ENCODE results near the gene BMP8A. TPM values are rescaled to one million over a fixed set of nuclear protein-coding genes. Genes with fewer than 3 reads are reported as not detected.

The BMP8A gene
- total and polyA plus RNA-seq, 2 experiments from 2014 or later, result 1.2 to 2.8 TPM

- no peak for DNase-seq (ENCODE audit: low spot score)
- no peak overlapping the region for H3K27ac ChIP-seq
- H3K4me2 ChIP-seq, result no peak overlapping the region
- no peaks in the 10 kb centered on the region for H3K79me2 ChIP-seq
- H3K27me3 ChIP-seq, result no peaks in the 10 kb centered on the region
- no peaks in the 10 kb centered on the region for H3K9me2 ChIP-seq (replicated peaks; ENCODE audit: insufficient read depth)
- no peak for TF ChIP-seq CTCF (IDR thresholded peaks at IDR 0.05; ENCODE audit: poor library complexity)
- TF ChIP-seq EZH2 (IDR thresholded peaks at IDR 0.05; ENCODE audit: borderline replicate concordance), result no peak
- TF ChIP-seq EZH2phosphoT487 (IDR thresholded peaks at IDR 0.05; ENCODE audit: low read depth, severe bottlenecking, unreplicated experiment), result no peak
- WGBS (ENCODE audit: low lambda C conversion rate, missing lambda C conversion rate), result 91% methylated on average over 4 of the region's 4 CpGs
- H3K4me1 ChIP-seq (ENCODE audit: insufficient read depth), result no peaks in the 10 kb centered on the region
- no peaks in the 10 kb centered on the region for H3K36me3 ChIP-seq (replicated peaks; ENCODE audit: insufficient read depth, low read depth)
- H2AFZ ChIP-seq, result no peak overlapping the region
- H3K9me3 ChIP-seq (ENCODE audit: low read depth), result no peaks in the 10 kb centered on the region
- no peak overlapping the region for H3K4me3 ChIP-seq
- no peaks in the 10 kb centered on the region for H4K20me1 ChIP-seq (ENCODE audit: insufficient read depth, poor library complexity, severe bottlenecking)
These were observed 40.1 kb downstream of the BMP8A start for GRCh38 chr1:39531526-39531925.

- H3K79me2 ChIP-seq, result no peaks in the 10 kb centered on the region
- no peaks in the 10 kb centered on the region for H3K27me3 ChIP-seq
- H2AFZ ChIP-seq, result no peak overlapping the region
- TF ChIP-seq EZH2phosphoT487 (IDR thresholded peaks at IDR 0.05; ENCODE audit: low read depth, severe bottlenecking, unreplicated experiment) (no peak), CTCF (IDR thresholded peaks at IDR 0.05; ENCODE audit: poor library complexity) (no peak), EZH2 (IDR thresholded peaks at IDR 0.05; ENCODE audit: borderline replicate concordance) (no peak)
- H3K9me3 ChIP-seq (ENCODE audit: low read depth), result no peaks in the 10 kb centered on the region
- no peaks in the 10 kb centered on the region for H3K36me3 ChIP-seq (replicated peaks; ENCODE audit: insufficient read depth, low read depth)
- H3K4me3 ChIP-seq, result no peak overlapping the region
- no peak overlapping the region for H3K27ac ChIP-seq
- no peak overlapping the region for H3K4me2 ChIP-seq
- 93% methylated on average over 1 of the region's 1 CpG for WGBS (ENCODE audit: low lambda C conversion rate, missing lambda C conversion rate)
- H4K20me1 ChIP-seq (ENCODE audit: insufficient read depth, poor library complexity, severe bottlenecking), result no peaks in the 10 kb centered on the region
- DNase-seq (ENCODE audit: low spot score), result no peak
- H3K4me1 ChIP-seq (ENCODE audit: insufficient read depth), result no peaks in the 10 kb centered on the region
- no peaks in the 10 kb centered on the region for H3K9me2 ChIP-seq (replicated peaks; ENCODE audit: insufficient read depth)
These were observed 42.0 kb downstream of the BMP8A start for GRCh38 chr1:39533442-39533841.

GRCh38 chr1:39538531-39539251 lies 47.3 kb downstream of the BMP8A start:
- Histone ChIP-seq H3K27ac (no peak overlapping the region), H3K36me3 (replicated peaks; ENCODE audit: insufficient read depth, low read depth) (no peaks in the 10 kb centered on the region)

More at GRCh38 chr1:39538531-39539251, 47.3 kb downstream of the BMP8A start:
- Histone ChIP-seq H3K4me2 (no peak overlapping the region), H3K79me2 (no peaks in the 10 kb centered on the region), H3K4me3 (no peak overlapping the region), H3K4me1 (ENCODE audit: insufficient read depth) (no peaks in the 10 kb centered on the region), H2AFZ (no peak overlapping the region), H3K9me3 (ENCODE audit: low read depth) (no peaks in the 10 kb centered on the region), H3K9me2 (replicated peaks; ENCODE audit: insufficient read depth) (no peaks in the 10 kb centered on the region), H4K20me1 (ENCODE audit: insufficient read depth, poor library complexity, severe bottlenecking) (no peaks in the 10 kb centered on the region), H3K27me3 (no peaks in the 10 kb centered on the region)
- DNase-seq (ENCODE audit: low spot score), result no peak
- WGBS (ENCODE audit: low lambda C conversion rate, missing lambda C conversion rate), result 92% methylated on average over 9 of the region's 9 CpGs
- TF ChIP-seq EZH2 (IDR thresholded peaks at IDR 0.05; ENCODE audit: borderline replicate concordance) (no peak), CTCF (IDR thresholded peaks at IDR 0.05; ENCODE audit: poor library complexity) (no peak), EZH2phosphoT487 (IDR thresholded peaks at IDR 0.05; ENCODE audit: low read depth, severe bottlenecking, unreplicated experiment) (no peak)
